Measurements from ENCODE around the gene POMZP3.
"Not testable (repeated sequence)": the region's sequence is repeated elsewhere in the genome, so short reads cannot be mapped to it uniquely, and the experiment has no call there.

DNA sequence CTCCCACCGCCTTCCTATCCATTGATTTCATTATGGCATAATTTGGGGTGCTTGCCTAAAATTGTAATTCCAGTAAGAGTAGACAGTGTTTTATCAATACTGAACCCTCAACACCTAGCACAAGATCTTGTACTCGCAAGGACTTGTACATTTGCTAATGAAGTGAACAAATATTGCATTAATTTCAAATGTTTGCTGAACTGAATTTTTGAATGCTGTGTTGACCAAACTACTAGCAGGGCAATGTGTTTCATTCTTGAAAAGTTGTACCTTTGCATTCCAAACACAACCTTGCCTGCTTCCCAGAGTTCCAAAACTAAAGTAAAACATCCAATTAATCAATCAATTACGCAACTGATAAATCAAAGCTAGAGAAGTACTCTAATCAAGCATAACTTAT, 26.4 kb downstream of the POMZP3 start:
- TF ChIP-seq, protein P1, sequence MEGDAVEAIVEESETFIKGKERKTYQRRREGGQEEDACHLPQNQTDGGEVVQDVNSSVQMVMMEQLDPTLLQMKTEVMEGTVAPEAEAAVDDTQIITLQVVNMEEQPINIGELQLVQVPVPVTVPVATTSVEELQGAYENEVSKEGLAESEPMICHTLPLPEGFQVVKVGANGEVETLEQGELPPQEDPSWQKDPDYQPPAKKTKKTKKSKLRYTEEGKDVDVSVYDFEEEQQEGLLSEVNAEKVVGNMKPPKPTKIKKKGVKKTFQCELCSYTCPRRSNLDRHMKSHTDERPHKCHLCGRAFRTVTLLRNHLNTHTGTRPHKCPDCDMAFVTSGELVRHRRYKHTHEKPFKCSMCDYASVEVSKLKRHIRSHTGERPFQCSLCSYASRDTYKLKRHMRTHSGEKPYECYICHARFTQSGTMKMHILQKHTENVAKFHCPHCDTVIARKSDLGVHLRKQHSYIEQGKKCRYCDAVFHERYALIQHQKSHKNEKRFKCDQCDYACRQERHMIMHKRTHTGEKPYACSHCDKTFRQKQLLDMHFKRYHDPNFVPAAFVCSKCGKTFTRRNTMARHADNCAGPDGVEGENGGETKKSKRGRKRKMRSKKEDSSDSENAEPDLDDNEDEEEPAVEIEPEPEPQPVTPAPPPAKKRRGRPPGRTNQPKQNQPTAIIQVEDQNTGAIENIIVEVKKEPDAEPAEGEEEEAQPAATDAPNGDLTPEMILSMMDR (IDR thresholded peaks at IDR 0.05; ENCODE audit: low read depth, low read length, missing input control): not testable (repeated sequence)
- TF ChIP-seq GABPA (IDR thresholded peaks at IDR 0.05 in 1 of 2, conservative IDR thresholded peaks at IDR 0.05 in 1 of 2); RAD21 (IDR thresholded peaks at IDR 0.05); YY1 (IDR thresholded peaks at IDR 0.05); JUND (IDR thresholded peaks at IDR 0.05); TAF1 (conservative IDR thresholded peaks at IDR 0.05); RXRA (IDR thresholded peaks at IDR 0.05): not testable (repeated sequence)
- TF ChIP-seq, protein P2, sequence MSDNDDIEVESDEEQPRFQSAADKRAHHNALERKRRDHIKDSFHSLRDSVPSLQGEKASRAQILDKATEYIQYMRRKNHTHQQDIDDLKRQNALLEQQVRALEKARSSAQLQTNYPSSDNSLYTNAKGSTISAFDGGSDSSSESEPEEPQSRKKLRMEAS (IDR thresholded peaks at IDR 0.05): not testable (repeated sequence)
- TF ChIP-seq, protein P3, sequence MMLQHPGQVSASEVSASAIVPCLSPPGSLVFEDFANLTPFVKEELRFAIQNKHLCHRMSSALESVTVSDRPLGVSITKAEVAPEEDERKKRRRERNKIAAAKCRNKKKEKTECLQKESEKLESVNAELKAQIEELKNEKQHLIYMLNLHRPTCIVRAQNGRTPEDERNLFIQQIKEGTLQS (IDR thresholded peaks at IDR 0.05): not testable (repeated sequence)
- TF ChIP-seq, protein P4, sequence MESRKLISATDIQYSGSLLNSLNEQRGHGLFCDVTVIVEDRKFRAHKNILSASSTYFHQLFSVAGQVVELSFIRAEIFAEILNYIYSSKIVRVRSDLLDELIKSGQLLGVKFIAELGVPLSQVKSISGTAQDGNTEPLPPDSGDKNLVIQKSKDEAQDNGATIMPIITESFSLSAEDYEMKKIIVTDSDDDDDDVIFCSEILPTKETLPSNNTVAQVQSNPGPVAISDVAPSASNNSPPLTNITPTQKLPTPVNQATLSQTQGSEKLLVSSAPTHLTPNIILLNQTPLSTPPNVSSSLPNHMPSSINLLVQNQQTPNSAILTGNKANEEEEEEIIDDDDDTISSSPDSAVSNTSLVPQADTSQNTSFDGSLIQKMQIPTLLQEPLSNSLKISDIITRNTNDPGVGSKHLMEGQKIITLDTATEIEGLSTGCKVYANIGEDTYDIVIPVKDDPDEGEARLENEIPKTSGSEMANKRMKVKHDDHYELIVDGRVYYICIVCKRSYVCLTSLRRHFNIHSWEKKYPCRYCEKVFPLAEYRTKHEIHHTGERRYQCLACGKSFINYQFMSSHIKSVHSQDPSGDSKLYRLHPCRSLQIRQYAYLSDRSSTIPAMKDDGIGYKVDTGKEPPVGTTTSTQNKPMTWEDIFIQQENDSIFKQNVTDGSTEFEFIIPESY (IDR thresholded peaks at IDR 0.05): not testable (repeated sequence)
- TF ChIP-seq, protein P5, sequence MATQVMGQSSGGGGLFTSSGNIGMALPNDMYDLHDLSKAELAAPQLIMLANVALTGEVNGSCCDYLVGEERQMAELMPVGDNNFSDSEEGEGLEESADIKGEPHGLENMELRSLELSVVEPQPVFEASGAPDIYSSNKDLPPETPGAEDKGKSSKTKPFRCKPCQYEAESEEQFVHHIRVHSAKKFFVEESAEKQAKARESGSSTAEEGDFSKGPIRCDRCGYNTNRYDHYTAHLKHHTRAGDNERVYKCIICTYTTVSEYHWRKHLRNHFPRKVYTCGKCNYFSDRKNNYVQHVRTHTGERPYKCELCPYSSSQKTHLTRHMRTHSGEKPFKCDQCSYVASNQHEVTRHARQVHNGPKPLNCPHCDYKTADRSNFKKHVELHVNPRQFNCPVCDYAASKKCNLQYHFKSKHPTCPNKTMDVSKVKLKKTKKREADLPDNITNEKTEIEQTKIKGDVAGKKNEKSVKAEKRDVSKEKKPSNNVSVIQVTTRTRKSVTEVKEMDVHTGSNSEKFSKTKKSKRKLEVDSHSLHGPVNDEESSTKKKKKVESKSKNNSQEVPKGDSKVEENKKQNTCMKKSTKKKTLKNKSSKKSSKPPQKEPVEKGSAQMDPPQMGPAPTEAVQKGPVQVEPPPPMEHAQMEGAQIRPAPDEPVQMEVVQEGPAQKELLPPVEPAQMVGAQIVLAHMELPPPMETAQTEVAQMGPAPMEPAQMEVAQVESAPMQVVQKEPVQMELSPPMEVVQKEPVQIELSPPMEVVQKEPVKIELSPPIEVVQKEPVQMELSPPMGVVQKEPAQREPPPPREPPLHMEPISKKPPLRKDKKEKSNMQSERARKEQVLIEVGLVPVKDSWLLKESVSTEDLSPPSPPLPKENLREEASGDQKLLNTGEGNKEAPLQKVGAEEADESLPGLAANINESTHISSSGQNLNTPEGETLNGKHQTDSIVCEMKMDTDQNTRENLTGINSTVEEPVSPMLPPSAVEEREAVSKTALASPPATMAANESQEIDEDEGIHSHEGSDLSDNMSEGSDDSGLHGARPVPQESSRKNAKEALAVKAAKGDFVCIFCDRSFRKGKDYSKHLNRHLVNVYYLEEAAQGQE (IDR thresholded peaks at IDR 0.05): not testable (repeated sequence)
